SHP77 treated with DMSO at 0.1 percent for 48 hours (cell line): ENCODE results near the gene VPS25.
A peak's percentile ranks its signal among the peaks of the same experiment; 100 is the strongest.
"Not testable (repeated sequence)": the region's sequence is repeated elsewhere in the genome, so short reads cannot be mapped to it uniquely, and the experiment has no call there.

Source experiments
- DNase-seq: peaks from one replicate; lab custom pipeline; 2025; lab: John Stamatoyannopoulos, UW

Gene VPS25

DNA sequence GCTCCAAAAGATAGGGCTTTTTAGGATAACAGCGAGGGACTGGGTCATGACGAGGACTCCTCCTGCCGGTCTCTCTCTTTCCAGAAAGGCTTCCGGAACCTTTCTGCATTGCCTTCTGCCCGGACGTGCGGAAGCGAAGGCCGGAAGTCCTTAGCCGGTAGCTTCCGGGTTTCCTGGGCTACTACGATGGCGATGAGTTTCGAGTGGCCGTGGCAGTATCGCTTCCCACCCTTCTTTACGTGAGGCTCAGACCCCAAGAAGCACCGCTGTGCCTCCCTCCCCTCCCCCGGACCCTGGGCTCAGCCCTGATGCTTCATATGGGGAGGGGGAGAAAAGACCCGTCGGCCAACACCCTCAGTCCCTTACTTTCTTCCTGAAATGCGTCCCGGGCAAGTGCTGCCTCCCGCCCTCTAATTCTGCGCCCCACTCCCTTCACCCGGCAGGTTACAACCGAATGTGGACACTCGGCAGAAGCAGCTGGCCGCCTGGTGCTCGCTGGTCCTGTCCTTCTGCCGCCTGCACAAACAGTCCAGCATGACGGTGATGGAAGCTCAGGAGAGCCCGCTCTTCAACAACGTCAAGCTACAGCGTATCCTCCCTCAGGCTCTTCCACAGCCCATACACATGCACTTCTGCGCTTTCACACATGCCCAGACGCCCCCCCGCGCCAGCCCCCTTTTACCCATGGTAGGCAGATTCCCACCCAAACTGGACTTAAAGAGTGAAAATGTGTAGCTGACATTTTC lies at the start of gene VPS25:
Gene VPS25 (plus strand): TSS at position 160 of the 746 bp plus-strand sequence. CDS start 27 bp downstream, at position 187.
- peak; percentile 57 for DNase-seq

DNA sequence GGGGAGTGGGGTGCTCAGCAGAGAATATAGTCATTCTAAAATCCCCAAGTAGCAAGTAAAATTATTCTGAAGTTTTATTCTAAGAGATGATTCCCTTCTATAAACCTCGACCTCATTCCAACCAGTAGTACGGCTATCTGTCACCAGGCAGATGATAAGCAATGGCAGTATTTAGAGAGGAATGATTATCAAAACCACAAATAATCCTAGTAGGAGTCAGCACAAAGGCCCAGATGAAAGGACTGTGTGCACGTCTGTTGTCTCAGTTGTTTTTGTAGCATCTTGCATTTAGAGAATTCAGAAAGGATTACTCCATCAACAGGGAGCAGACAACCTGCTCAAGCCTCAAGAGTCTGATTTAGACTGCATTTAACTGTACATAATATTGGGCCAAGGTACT lies 49.6 kb upstream of the VPS25 start:
- no peak for DNase-seq

DNA sequence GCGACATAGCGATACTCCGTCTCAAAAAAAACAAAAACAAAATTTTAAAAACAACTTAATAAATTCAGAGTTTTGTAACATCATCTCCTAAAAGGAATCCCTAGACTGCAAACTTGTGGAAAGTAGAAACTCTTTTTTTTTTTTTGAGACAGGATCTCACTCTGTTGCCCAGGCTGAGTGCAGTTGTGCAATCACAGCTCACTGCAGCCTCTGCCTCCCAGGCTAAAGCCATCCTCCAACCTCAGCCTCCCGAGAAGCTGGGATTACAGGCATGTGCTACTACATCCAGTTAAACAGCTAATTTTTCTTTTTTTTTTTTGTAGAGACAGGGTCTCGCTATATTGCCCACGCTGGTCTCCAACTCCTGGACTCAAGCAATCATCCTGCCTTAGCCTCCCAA lies 48.1 kb upstream of the VPS25 start:
- no peak for DNase-seq

DNA sequence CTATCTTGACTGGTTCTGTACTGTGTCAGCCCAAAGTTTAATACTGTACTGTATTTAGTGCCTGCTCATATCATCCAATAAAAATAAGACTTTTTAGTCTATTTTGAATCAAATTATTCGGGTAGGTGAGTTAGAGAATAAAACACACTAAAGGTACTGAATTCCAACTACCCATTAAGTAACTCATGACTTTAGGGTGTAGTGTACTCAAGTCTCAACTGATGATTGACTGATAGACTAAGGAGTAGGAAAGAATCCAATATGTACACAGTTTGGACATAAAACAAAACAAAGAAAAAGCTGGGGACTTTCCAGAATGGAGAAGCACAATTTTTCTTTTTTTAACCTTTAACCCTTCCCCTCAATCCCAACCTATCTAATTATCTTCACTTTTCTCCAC lies 32.5 kb upstream of the VPS25 start:
- no peak for DNase-seq

DNA sequence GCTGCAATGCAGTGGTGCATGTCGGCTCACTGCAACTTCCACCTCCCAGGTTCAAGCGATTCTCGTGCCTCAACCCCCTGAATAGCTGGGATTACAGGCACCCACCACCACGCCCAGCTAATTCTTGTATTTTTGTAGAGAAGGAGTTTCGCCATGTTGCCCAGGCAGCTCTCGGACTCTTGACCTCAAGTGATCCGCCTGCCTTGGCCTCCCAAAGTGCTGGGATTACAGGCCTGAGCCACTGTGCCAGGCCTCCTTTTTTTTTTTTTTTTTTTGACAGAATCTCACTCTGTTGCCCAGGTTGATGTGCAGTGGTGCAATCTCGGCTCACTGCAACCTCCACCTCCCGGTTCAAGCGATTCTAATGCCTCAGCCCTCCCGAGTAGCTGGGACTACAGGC lies 30.3 kb upstream of the VPS25 start:
- not testable (repeated sequence) for DNase-seq

DNA sequence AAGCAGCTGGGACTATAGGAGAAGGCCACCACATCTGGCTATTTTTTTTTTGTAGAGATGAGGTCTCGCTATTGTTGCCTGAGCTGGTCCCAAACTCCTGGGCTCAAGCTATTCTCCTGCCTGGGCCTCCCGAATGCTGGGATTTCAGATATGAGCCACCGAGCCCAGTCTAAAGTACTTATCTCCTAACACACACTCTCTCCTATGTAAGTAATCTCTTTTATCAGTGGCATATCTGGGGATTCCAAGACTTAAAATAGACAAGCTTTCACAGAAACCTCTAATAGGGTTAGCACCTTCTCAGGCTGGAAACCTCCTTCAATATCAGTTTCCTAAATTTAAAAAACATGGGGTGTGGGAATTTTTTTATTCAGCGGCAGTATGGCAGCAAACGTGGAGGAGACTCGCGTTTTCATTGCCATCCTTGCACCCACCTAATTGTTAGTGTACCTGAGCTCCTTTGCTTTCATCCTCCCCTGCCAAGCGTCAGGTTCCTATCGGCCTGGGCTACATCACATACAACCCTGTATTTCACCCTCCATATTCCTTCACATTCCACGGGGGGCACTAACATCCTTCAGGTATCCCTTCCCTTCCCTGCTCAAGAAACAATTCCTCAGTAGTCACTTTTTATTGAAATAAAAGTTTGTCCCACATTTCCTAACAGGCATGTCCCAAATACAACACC lies 29.5 kb upstream of the VPS25 start:
- peak; percentile 36 for DNase-seq

DNA sequence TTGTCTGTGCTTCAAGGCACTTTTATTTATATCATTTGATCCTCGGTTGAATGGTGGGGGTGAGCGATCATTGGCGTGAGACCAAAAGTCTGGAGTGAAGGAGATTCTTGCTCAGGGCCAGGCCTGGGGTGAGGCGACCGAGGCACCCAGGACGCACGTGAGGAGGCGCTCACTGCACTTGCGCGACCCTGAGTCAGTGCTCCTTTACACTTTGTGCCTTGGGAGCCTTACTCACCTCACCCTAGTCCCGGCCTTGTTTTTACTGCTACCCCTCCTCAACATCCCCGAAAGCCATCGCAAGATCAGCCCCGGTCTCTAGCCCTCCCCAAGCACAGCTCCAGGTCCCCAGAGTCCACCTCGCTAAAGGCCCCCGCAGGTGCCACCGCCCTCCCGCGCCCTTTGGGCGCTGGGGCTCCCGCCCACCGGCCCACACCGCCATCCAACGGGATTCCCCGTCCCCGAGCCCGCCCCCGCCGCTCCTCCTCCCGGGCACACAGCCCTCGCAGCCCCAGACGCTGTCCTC lies 28.9 kb upstream of the VPS25 start:
- peak; percentile 47 for DNase-seq

DNA sequence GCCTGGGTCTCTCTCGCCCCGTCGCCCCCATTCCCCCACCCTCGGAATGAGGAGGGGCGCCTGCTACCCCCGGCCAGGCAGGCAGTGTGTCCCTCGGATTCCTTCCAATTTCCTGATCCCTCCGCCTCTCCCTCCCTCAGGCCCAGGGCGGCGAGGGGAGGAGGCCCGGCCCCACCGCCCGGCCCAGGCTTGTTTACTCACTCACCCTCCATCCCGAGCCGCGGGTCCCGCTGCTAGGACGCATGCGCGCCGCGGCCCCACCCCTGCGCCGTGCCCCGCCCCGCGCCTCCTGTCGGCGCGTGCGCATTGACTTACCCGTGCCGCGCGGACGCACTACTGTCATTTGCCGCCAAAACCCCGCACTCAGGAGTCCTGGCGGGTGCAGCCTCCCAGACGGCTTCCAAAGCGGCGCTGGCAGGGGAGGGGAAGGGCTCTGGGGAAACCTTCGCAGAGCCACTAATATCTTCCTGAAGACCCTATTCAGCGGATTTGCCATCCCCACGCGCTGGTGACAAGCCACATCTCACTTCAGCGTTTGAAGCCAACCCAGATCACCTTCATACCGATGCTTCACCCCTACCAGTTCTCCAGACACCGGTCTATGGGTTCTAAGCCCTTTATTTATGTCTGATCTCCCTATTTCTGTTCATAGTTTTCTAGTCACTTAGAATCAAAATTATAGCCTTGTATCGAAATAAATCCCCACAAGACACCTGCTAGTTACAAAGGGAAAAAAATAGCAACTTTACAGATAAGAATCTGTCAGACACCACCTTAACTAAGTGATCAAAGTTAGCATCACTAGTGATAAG lies 28.2 kb upstream of the VPS25 start, which contains the start of gene EZH1:
Gene EZH1 (minus strand): TSS at position 235 of the 812 bp plus-strand sequence. CDS start 16,099 bp downstream, outside the sequence.
- peak; percentile 86 for DNase-seq

DNA sequence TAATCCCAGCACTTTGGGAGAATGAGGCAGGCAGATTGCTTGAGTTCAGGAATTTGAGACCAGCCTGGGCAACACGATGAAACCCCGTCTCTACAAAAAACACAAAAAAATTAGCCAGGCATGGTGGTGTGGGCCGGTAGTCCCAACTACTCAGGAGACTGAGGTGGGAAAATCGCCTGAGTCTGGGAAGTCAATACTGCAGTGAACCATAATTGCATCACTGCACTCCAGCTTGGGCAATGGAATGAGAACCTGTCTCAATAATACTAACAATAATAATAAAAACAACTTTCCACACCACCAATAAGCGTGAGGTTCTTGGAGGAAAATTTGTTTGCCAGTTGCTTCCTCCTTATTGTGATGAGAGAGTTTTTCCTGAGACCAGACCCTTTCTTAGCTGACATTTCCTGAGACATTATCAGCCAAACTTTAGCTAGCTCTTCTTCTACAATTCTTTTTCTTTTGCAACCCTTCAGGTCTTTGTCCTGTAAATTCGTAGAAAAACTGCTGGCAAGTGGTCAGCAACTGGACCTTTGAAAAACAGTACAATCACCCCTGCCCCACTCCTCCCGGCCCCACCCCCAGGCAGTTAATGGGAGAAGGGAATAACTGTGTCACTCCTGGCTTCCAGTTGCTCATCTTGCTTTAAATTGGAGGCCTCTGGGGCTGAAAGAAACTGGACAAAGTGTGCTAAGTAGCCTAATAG lies 24.9 kb upstream of the VPS25 start:
- no peak for DNase-seq

DNA sequence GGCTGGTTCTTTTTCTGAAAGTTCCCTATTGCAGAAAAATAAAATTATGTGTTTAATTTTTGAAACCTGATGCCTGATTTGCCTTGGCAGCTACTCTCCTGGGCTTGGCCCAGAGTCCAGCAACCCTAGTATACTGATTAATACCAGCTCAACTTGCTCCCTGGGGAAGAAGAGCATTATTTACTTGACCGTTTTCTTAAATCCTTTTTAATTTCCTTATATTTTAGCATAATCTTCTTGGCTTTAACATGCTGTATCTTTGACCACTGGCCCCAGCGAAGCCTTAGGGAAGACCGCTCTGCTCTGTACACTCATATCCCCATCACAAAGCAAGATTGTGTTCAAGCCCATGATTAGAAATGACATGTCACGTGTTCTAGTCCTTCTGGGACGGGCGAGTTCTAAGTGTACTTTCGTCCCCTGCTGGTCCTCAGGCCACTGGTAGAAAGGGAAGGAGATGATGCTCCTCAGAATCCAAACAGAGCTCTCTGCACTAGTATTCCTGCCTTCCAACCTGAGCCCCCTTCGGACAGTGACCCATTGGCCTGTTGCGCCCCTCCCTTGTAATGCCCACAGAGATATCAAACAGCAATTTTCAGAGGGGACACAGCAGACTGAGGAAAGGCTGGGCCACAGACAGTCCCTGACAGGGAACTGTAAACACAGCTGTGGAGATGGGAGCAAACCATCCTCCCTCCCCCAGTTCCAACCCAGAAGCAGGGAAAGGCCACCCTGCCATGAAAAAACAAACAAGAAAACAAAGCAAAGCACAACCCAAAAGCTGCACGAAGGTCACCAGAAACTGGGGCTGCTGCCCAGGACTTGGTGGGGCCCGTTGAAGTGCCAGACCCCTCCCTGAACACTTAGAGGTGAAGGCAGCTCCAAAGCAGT lies 24.1 kb upstream of the VPS25 start:
- DNase-seq: no peak

DNA sequence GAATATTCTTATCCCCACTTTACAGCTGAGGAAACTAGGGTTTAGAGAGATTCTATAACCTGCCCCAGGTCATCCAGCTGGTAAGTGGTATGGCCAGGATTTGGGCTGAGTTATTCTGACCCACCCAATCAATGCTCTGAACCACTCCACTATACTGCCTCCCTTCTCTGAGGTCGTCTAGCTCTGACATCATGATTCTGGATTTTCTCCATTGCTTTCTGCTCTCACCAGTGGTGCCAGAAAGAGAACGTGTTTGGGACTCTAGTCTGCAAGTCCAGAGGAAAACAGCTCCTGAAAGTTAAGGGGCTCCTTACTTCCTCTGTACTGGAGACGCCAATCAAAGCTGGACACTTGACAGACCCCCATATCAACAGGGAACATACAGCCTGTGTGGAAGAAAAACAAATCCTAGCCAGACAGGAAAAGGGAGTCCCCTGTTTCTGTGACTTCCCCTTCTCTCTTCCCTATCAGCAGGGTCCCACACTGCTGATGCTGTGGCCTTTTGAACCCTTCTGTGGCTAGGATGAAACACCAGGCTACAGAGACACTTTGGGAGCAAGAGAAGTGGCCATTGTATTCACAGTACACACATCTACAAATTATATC lies 22.4 kb upstream of the VPS25 start:
- no peak for DNase-seq

DNA sequence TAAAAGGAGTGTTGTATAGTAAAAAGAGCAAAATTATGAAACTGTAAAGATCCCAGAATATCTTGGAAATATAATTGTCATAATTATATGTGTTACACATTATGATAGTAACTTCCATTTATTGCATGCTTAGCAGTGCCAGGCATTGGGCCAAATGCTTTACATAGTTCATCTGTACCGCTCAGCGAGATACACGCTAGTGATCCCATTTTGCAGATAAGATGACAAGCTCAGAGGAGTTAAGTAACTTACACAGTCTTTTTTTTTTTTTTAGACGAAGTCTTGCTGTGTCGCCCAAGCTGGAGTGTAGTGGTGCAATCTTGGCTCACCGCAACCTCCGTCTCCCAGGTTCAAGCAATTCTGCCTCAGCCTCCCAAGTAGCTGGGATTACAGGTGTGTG lies 21.6 kb upstream of the VPS25 start:
- no peak for DNase-seq

DNA sequence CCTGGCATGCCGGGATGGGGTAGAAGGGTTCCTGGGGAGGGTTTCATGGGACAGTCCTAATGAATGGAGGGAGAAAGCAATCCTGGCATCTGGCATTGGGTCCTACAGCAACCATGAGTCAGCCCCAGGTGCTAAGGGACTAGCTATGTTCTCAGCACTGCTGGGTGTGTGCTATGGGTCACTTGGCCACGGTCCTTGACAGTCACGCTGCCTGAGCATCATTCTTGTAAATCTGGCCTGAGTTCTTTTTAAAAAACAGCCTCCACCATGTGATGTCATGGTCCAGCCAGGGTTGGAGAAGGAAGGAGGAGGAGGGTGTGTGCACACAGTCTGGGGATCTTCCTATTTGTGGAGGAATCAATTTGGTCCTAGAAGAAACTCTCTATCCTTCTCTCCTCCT lies 18.5 kb upstream of the VPS25 start:
- DNase-seq: no peak

DNA sequence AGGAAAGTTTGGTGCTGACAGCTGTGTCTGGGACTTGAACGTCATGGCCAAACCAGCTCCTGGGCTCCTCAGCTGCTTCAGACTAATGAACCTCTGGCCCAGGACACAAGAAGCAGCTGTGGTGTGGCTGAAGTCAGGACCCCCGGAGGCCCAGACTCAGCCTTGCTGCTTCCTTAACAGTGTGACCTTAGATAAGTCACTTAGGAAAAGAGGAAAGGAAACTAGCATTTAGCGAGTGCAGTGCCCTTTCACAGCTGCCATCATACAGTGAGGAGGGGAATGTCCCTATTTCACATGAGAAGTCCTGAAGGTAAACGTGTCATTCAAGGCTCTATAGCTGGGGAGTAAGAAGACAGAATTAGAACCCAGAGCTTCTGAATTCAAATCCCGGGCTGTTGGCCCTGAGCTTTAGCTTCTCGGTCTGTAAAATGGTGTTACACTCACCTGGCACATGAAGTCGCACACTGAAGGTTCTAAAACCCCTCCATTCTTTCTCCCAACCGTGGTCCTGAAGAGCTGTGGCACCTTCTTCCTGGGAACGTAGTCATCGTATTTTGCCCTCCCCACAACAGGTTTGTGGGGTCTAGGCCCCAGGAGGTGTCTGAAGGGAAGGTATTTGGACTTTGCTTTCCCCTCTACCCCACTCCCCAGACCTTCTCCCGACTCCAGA lies 13.1 kb upstream of the VPS25 start:
- DNase-seq: no peak

DNA sequence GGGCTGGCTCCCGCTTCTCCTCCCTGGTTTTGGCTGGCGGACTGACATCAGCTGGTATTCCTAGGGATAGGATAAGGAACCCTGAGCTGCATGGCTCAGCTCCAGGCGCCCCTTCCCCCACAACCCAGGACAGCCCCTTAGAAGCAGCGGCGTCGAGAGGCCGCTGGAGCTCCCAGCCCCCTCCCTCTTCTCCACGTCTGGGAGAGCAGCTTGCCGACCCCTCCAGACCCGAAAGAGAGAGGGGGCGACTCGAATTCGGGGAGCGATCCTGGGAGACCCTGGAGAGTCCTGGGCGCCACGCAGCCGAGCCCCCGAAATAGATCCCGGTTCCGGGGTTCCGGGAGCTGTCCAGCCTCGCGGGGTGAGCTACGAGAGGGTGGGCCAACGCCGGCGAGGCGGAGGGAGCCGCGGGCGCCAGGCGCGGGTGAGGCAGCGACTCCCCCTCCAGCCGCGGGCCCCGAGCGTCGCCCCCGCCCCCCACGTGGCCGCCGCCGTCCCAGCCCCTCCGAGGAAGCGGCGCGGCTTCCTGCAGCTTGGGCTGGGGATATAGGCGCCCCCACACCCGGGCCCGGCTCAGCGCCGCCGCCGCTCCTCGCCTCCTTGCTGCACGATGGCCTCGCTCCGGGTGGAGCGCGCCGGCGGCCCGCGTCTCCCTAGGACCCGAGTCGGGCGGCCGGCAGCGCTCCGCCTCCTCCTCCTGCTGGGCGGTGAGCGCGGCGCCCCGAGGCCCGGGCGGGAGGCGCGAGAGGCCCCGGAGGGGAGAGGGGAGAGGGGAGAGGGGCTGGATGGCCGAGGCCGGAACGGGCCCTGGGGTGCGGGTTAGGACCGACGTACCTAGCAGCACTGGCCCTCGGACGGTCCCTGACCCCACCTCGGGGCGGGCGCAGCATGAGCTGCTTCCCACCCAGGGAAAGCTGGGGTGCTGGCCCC lies 12.3 kb upstream of the VPS25 start, which contains the start of gene RAMP2:
Gene RAMP2 (plus strand): TSS at position 576 of the 930 bp plus-strand sequence. CDS start 35 bp downstream, at position 611.
- no peak for DNase-seq

DNA sequence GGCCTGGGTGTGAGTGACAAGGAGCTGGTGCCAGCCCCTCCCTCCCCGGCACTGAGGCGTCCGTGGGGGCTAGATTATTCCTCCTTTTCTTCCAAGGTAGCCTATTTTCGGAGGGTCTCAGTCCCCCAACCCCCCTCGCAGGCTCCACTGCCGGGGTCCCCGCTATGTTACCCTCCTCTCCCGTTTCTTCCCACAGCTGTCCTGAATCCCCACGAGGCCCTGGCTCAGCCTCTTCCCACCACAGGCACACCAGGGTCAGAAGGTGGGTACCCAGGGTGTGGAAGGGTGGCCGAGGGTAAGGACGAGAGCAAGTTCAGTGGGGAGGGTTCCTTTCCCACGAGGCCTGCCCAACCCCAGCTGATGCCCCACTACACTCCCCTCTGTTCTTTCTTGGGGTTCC lies 11.6 kb upstream of the VPS25 start:
- no peak for DNase-seq

DNA sequence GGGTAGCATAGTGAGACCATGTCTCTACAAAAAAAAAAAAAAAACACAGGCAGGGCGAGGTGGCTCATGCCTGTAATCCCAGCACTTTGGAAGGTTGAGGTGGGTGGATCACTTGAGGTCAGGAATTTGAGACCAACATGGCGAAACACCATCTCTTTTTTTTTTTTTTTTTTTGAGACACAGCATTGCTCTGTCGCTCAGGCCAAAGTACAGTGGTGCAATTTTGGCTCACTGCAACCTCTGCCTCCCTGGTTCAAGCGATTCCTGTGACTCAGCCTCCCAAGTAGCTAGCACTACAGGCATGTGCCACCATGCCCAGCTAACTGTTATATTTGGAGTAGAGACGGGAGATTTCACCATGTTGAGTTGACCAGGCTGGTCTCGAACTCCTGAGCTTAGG lies 7.1 kb upstream of the VPS25 start:
- no peak for DNase-seq

DNA sequence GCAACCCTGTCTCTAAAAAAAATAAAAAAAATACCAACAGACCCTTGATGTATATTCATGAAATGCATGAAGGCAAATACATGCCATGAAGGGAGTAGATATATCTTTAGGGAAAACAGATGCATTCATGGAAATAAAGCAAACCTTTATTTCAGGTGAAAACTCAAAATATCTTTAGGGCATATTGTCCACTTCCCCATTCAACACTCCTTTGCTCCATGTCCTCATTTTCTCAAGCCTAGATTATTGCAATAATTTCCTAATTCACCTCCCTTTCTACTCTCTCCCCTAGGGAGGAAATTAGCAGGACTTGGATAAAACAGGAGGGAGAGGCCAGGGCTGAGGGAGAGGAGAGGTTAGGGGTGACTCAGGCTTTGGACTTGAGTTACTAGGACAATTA lies 5.7 kb upstream of the VPS25 start:
- DNase-seq: no peak
